ENCODE measurements around the gene ZNF485. TPM values are rescaled to one million over a fixed set of nuclear protein-coding genes. Genes with fewer than 3 reads are reported as not detected.

ZNF485 gene
- polyA plus RNA-seq, 1 donor, result 3.0 TPM

Other genes with a start within 250 kb of the ZNF485 start
- gene FXYD4, start 234.8 kb upstream of the ZNF485 start, polyA plus RNA-seq (ENCODE audit: insufficient read length), result 1.1 TPM
- 109 TPM for gene HNRNPF, start 197.3 kb upstream of the ZNF485 start, polyA plus RNA-seq (ENCODE audit: insufficient read length)
- gene ZNF487, start 169.3 kb upstream of the ZNF485 start, polyA plus RNA-seq (ENCODE audit: insufficient read length), result 3.0 TPM
- 8.1 TPM for gene ZNF239, start 31.8 kb upstream of the ZNF485 start, polyA plus RNA-seq (ENCODE audit: insufficient read length)
- 53.1 TPM for gene ZNF32, start 42.4 kb downstream of the ZNF485 start, polyA plus RNA-seq (ENCODE audit: insufficient read length)

All from hindlimb muscle (tissue), 1 donor.